GM18526 (cell line): ENCODE measurements around the gene HIVEP2.

ENCODE experiments used
- POLR2A ChIP-seq: IDR thresholded peaks from 3 replicates; pipeline ENCODE4 v1.6.1; 2011; ENCODE audit not compliant: insufficient read length; ENCODE audit errors: extremely low read depth

Gene HIVEP2, protein sequence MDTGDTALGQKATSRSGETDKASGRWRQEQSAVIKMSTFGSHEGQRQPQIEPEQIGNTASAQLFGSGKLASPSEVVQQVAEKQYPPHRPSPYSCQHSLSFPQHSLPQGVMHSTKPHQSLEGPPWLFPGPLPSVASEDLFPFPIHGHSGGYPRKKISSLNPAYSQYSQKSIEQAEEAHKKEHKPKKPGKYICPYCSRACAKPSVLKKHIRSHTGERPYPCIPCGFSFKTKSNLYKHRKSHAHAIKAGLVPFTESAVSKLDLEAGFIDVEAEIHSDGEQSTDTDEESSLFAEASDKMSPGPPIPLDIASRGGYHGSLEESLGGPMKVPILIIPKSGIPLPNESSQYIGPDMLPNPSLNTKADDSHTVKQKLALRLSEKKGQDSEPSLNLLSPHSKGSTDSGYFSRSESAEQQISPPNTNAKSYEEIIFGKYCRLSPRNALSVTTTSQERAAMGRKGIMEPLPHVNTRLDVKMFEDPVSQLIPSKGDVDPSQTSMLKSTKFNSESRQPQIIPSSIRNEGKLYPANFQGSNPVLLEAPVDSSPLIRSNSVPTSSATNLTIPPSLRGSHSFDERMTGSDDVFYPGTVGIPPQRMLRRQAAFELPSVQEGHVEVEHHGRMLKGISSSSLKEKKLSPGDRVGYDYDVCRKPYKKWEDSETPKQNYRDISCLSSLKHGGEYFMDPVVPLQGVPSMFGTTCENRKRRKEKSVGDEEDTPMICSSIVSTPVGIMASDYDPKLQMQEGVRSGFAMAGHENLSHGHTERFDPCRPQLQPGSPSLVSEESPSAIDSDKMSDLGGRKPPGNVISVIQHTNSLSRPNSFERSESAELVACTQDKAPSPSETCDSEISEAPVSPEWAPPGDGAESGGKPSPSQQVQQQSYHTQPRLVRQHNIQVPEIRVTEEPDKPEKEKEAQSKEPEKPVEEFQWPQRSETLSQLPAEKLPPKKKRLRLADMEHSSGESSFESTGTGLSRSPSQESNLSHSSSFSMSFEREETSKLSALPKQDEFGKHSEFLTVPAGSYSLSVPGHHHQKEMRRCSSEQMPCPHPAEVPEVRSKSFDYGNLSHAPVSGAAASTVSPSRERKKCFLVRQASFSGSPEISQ (N-terminal part only)

DNA sequence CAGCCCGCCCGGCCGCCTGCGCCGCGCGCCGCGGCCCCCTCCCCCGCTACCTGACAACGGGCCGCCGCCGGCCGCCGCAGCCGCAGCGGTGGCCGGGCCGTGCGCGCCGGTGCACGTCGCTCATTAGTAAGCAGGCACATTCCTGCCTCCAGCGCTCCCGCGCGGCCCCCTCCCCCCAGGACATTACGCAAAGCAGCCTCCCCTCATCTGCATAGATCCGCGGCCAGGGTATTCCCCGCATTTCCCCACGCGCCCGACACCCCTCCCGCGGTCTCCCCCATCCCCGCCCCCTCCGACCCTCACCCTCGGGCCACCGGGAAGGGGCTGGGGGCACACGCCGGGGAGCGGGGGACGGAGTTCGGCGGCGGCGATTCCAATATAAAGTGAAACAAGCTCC lies at the start of gene HIVEP2:
Gene HIVEP2 (minus strand): TSS at position 128 of the 397 bp plus-strand sequence. CDS start 170,438 bp downstream, outside the sequence.
- TF ChIP-seq POLR2A = no peak

DNA sequence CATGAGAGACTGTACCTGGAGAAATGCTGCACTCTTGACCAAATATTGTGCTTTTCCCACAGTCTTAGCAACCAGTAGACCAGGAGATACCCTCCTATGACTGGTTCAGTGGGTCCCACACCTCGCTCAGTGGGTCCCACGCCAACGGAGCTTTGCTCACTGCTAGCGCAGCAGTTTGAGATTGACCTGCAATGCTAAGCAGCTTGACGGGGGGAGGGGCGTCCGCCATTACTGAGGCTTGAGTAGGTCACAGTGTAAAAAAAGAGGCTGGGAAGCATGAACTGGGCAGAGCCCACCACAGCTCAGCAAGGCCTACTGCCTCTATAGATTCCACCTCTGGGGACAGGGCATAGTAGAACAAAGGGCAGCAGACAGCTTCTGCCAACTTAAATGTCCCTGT lies 49.0 kb upstream of the HIVEP2 start:
- no peak for TF ChIP-seq POLR2A

GRCh38 chr6:142987490-142987889 lies 42.5 kb upstream of the HIVEP2 start:
- TF ChIP-seq POLR2A = no peak

GRCh38 chr6:142985281-142985680 lies 40.3 kb upstream of the HIVEP2 start:
- TF ChIP-seq POLR2A = no peak

DNA sequence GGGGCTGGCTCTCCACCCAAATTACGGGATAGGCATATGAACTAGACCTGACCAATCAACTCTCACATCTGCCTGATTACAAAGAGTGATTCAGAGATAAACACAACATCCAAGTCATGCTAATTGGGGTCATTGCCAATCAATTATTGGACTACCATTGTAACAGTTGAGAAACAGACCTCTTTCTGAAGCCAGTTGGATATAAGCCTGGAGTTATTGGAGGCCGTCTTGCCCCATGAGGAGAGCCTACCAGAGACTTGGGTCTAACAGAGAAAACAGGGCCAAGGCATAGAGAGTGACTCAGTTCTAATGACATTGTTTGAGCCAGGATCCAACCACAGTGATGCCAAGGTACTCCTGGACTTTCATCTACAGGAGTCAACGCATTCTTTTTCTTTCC lies 39.4 kb upstream of the HIVEP2 start:
- no peak for TF ChIP-seq POLR2A

GRCh38 chr6:142975365-142975764 lies 30.4 kb upstream of the HIVEP2 start:
- TF ChIP-seq POLR2A = no peak

DNA sequence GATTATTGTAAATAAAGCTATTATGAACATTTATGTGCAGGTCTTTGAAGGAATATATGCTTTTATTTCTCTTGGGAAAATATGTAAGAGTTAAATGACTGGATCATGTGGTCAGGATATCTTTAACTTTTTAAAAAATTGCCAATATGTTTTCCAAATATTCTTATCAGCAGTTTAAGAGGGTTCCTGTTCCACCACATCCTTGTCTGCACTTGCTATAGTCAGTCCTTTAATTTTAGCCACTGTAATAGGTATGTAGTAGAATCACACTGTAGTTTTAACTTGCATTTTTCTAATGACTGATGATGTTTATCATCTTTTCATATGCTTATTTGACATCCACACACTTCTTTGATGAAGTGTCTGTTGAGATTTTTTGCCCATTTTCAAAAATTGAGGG lies 23.6 kb upstream of the HIVEP2 start:
- TF ChIP-seq POLR2A = no peak

DNA sequence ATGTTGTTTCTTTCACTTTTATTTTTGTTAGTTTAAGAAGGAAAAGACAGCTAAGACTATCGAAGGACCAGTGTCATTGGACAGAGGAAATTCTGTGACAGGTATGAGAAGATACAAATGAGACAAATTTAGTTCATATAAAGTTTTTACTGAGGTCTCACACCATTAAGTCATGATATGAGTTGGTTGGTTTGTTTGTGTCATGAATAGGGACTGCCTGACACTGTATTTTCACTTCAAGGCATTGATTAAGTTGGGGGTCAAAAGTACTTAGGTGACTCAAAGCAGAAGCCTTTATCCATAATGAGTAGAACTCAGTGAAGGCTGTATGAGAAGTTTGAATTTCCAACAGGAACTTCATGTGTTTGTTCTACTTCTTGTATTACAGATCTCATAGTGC lies 21.3 kb upstream of the HIVEP2 start:
- no peak for TF ChIP-seq POLR2A

DNA sequence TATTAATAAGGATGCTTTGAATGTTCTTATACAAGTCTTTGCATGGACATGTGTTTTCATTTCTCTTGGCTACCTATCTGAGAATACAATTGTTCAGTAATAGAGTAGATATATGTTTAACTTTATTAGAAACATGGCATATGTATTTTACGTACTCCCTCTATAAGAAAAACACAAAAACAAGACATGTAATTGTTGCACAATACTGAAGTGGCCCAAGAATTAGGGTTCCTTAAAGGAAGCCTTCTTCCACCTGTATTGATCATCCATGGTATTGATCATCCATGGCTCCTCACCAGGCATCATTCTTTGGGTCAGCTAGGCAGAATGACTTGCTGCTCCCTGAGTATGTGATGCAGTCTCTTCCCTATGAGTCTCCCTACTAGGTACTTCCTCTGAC lies 20.2 kb upstream of the HIVEP2 start:
- no peak for TF ChIP-seq POLR2A

DNA sequence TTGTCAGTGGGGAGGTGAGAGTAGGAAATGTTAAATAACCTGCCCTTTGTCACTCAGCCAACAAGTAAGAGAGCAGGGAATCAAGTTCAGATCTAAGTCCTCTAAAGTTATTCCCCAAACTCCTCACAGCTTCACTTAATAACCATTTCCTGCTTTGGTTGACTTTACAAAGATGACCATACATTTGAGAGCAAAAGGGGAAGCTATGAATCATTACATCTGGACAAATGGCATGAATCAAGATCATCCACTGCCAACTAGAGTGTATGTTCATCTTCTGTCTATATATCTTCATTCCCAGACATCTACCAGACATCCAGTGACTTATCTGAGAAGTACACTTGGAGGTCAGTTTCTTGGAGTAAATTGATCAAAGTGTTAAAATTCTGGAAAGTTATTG lies 15.1 kb upstream of the HIVEP2 start:
- TF ChIP-seq POLR2A = no peak

- TF ChIP-seq POLR2A = no peak
Observed at GRCh38 chr6:142958343-142958742, 13.4 kb upstream of the HIVEP2 start.

- TF ChIP-seq POLR2A = no peak
Observed at GRCh38 chr6:142956726-142957125, 11.8 kb upstream of the HIVEP2 start.

GRCh38 chr6:142954844-142955243 lies 9.9 kb upstream of the HIVEP2 start:
- TF ChIP-seq POLR2A = no peak

GRCh38 chr6:142953373-142954273 lies 8.6 kb upstream of the HIVEP2 start:
- no peak for TF ChIP-seq POLR2A

DNA sequence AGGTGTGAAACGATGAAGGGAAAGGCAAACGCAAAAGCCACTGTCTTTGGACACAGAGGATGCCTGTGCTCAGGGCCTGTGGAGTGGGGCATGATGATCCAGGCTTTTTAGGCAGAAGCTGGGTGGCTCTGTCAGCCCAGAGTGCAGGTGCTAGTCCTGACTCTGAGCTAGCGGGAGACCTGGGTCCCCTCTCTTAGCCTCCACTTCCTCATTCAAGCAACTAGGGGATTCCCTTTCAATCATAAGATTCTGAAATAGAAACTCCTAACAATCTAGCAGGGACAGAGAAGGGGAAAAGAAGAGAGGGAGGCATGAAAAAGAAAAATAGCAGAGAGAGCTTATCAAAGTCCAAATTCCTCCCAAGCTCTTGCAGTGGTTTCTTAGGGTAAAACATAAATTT lies 7.6 kb upstream of the HIVEP2 start:
- TF ChIP-seq POLR2A = no peak
